Stimulated activated CD4-positive, alpha-beta T cell treated with anti-CD3 and anti-CD28 coated beads, Interleukin-1b, Interleukin-23, amount 100 ng/mL, for 4 hours (primary cell): ENCODE measurements around the gene CHST11.
"Not testable (repeated sequence)": the region's sequence is repeated elsewhere in the genome, so short reads cannot be mapped to it uniquely, and the experiment has no call there.

Experiments used
- DNase-seq, 2 donors: peaks; one replicate each; pipeline ENCODE4 v3.0.0-alpha.2; 2020; ENCODE audit warnings: low read depth in 2 of 2

The CHST11 gene

DNA sequence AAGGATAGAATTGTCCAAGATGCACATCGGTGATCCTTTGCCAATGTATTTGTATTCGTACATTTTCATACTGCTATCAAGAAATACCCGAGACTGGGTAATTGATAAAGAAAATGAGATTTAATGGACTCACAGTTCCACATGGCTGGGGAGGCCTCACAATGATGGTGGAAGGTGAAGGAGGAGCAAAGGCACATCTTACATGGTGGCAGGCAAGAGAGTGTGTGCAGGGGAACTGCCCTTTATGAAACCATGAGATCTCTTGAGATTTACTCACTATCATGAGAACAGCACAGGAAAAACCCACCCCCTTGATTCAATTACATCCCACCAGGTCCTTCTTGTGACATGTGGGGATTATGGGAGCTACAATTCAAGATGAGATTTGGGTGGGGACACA is 107.9 kb downstream of the CHST11 start:
- not testable (repeated sequence) for DNase-seq

DNA sequence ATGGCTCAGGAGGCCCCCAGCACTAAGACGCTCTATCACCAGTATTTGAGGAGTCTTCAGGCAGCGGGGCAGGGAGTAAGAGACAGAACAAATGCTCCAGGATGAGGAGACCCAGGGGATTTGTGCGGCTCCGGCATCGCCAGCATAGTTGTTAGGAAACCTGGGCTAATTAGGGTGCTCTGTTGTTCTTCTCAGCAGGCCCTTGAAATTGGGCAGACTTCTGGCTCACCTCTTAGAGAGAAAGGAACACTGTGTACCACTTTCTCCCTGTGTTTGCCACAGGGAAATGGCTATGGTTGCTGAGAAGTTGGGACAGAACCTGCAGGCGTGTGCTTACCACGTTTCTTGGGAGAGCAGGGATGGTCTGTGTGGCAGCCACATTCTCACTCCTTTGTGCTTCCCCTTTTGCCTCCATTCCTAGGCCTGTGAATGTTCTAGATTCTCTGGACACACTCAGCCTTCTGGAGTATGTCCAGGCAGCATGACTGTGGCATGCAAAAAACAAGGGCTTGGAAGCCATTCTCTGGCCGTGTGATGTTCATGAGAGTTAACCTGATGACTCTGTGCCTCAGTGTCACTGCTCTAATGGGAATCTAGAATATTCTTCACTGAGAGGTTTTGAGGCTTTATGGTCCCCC is 109.0 kb downstream of the CHST11 start:
- DNase-seq, result no peak

DNA sequence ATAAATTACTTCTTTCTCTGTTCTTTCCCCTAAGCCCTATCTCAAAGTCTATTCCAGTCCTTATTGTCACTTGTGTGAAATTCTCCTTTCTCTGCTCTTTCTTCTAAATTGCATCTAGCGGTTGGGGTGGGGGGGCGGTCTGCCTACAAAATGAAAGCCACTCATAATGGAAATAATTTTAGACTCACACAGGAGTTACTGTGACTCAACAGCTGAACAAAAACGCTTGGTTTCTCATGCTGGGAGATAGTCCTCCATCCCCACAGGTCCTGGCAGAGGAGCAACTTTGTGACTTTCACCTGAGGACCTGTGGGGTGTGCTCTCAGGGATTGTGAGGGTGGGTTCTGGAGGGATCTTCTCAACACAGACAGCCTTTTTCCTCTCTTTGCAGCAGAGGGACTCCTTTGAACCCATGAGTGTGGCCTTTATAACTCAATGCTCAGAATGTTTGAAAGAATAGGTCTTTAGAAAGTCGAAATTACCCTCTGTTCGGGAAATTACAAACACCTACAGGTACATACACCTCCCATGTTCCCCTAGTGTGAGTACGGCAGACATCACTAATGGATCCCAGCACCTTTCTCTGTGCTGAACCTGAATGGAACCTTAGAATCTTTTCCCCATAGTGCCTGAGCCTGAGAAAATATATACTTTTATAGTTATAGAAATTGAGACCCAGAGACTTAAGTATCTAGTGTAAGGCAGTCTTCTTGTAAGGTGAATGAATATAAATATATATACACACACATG is 109.7 kb downstream of the CHST11 start:
- DNase-seq, result peak; percentile 19 to 32

DNA sequence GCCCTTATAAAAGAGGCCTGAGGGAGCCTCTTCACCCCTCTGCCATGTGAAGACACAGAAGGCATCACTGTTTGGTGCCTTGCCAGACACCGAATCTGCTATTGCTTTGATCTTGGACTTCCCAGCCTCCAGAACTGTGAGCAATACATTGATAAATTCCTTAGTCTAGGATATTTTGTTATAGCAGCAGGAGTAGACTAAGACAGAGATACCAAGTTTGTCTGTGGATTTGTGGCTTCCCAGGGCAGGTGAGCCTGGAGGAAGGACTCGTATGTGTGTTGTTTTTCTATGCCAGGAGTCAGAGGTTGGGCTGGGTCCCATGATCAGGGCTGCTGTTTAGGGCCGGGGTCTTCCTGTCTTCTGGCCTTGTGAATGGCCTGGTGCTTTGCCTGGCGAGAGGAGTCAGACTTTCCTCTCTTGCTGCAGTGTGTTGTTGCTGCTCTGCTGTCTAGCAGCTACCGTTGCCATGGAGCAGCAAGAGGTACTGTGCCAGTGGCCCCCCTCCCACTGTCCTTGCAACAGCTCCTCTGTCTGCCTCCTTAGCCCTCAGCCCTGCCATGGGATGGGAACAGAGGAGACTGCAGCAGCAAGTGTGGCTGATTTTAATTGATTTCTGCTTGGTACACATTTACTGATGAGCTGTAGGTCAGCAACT is 111.2 kb downstream of the CHST11 start:
- no peak for DNase-seq

DNA sequence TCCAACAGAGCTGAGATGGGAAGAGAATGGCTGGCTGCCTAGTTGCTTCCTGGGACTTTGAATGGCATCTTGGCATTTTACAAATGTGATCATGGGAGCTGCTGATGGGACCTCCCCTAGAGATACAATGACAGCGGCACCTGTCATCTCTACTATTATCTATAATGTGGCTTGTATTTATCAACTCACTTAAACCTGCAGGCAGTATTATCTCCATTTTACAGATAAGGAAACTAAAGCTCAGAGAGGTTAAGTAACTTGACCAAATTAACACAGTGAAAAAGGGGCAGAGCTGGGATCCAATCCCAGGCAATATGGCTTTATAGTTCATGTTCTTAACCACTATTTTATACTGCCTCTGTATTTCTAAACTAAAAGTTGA is 111.7 kb downstream of the CHST11 start:
- DNase-seq, result no peak

DNA sequence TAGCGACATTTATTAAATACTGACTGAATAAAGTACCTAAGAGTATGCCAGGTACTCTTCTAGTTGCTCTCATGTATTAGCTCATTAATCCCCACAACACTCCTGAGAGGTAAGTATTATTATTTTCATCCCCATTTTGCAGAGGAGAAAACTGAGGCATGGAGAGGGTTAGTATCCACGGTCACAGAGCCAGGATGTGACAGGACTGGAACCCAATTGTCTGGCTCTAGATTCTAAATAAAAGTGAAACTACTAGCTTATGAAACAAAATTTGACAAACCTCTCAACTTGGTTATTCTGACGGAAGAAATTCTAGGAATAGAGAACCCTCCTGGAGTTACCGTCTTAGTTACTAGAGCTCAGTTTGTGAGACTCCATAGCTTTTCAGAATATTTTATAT is 112.2 kb downstream of the CHST11 start:
- no peak for DNase-seq

DNA sequence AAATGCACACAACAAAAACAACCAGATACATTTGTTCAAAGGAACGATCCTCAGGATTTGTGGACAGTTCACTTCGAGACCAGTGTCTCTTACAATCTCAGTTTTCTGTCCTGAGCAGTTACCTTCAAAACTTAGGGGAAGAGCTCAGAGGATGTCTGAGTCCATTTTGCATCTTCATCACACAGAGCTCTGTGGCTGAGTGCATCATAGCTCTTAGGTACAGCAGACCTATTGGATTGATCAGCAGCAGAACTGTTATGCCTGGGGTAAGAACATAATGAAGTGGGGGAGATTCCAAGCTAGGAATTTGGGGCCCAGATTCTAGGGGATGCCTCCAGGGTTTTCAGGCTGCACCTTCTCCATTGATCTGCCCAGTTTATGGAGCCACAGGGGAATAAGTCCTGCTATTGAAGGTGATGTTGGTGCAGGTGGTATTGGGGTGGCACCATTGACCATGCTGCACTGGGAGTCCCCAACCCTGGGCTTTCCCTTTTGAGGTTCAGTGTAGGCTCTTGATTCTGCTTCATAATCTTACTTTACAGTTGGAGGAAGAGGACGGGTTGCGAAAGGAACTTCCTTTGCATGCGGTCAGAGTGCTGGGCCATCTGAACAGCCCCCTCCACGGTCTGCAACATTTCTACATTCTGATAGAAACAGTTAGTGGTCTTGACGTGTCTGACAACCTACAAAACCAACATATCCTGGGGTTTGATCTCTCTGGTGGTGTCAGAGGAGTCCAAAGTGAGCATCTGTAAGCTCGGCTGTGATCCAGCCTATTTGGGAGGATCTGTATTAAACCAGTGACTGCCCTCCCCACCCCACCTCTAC is 112.8 kb downstream of the CHST11 start:
- DNase-seq, result no peak

DNA sequence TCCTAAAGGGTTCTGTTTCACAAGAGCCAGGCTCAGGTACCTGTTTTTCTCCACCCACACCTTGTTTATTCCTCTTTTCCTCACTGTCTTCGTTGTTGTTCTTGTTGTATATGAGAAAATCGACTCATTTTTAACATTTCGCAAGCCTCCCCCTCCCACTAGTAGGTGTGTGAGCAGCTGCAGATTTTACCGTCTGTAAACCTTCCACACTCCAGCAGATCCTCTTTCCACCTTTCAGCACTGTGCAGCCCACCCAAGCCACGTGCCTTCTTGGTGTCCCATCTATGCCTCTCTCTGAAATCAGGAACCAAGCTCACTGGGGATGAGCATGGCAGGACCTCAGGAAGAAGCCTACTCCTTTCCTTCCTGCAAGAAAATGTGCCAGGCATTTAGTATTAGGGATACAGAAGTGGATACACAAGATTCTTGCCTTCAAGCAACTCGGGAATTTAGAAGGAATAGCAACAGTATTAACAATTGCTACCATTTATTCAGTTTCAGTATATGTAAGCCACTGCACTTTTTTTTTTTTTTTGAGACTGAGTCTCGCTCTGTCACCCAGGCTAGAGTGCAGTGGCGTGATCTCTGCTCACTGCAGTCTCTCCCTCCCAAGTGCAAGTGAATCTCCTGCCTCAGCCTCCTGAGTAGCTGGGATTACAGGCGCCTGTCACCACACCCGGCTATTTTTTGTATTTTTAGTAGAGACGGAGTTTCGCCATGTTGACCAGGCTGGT is 113.6 kb downstream of the CHST11 start:
- DNase-seq, result no peak

DNA sequence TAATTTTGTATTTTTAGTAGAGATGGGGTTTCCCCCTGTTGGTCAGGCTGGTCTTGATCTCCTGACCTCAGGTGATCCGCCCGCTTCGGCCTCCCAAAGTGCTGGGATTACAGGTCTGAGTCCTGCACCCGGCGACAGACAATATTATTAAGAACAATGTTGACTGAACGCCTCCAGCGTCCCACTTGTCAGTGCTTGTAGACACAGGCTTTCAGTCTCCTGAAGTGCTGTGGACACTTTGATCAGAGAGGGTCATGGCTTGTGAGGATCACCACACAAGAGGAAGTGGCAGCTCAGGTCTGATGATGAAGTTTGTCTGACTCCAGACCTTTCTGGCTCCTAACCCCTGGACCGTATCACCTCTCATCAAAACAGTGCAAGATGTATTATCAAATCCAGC is 114.6 kb downstream of the CHST11 start:
- DNase-seq, result no peak

DNA sequence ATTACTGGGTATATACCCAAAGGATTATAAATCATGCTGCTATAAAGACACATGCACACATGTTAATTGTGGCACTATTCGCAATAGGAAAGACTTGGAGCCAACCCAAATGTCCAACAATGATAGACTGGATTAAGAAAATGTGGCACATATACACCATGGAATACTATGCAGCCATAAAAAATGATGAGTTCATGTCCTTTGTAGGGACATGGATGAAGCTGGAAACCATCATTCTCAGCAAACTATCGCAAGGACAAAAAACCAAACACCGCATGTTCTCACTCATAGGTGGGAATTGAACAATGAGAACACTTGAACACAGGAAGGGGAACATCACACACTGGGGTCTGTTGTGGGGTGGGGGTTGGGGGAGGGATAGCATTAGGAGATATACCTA is 117.6 kb downstream of the CHST11 start:
- not testable (repeated sequence) for DNase-seq

DNA sequence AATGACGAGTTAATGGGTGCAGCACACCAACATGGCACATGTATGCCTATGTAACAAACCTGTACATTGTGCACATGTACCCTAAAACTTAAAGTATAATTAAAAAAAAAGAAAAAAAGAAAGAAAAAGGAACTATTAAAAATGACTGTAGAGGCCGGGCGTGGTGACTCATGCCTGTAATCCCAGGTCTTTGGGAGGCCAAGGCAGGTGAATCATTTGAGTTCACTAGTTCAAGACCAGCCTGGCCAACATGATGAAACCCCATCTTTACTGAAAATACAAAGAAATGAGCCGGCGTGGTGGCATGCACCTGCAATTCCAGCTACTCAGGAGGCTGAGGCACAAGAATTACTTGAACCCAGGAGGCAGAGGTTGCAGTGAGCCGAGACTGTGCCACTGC is 118.0 kb downstream of the CHST11 start:
- not testable (repeated sequence) for DNase-seq

DNA sequence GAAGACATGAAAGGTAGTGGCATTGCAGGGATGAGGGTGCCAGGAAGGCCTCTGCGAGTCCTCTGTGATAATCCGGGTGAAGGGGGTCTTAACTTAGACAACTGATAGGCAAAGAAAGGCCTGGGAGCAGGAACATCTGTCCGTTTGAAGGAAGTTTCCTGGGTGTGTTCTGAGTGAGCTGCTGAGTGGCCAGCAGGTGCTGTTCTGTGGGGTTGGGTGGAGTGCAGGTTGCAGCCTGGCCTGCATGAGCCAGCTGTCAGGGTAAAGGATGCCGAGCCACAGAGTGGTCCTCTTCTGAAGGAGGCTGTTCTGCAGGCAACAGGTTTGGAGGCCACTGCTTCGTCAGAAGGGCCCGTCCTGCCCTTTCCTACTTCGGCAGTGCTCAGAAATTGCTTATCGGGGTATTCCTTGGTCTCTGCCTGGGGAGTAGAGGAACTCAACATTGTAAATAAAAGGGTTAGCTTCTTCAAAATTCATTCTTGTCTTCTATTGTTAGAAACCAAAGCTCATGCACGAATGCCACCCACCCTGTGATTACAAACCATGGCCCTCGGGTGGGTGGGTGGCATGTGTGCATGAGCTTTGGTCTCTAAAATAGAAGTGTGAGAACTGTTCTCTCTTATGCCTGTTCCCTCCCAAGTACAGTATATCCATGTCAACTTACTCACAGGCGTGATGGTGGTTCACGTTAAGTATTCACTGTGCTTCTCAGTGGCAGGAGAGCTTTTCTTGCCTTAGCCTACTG is 118.9 kb downstream of the CHST11 start:
- no peak for DNase-seq

DNA sequence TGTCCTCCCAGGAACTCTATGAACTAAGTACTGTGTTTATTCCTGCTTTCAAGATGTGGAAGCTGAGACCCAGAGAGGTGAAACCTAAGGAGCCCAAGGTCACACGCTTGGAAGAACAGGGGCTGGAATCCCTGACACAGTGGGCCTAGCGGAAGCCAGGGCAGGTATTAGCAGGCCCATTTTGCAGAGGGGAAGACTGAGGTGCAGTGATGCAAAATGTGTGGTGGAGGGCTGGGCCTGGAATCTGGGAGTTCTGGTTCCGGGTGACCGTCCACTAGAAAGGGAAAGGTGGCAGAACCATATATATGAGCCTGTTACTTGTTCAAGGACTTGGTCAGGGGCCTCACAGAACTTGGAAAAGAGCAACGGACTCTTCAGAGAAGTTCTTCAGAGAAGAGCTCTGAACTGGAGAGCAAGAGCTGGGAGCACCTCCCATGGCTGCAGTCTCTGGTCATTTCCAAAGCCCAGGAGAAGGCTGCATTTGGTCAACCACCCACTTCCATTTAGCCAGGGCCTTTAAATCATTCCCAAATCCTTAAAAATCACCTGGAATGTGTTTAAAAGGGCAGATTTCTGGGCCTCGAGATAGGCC is 119.5 kb downstream of the CHST11 start:
- DNase-seq, result no peak

DNA sequence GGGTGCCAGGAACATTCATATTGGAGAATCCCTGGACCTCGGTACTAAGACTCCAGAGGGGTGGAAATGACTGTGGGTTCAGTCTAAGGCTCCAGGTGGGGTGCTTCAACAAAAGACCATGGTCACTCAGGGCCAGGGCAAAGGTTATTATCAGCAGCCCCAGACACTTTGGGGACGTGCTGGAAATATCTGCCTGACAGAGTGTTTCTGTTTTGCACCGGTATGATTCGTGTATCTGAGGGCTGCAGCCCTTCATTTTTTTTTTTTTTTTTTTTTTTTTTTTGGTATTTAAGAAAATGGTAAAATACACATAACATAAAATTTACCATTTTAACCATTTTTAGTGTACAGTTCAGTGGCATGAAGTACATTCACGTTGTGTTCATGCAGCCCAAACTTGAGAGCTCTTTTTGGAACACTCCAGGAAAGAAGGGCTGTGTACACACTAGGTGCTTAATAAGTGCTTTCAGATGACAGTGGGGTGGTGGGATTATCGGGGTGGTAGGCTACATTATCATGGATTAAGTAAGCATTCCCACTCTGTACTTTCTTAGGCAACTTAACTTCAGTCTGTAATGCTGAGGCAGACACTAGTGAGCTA is 120.3 kb downstream of the CHST11 start:
- DNase-seq, result no peak

DNA sequence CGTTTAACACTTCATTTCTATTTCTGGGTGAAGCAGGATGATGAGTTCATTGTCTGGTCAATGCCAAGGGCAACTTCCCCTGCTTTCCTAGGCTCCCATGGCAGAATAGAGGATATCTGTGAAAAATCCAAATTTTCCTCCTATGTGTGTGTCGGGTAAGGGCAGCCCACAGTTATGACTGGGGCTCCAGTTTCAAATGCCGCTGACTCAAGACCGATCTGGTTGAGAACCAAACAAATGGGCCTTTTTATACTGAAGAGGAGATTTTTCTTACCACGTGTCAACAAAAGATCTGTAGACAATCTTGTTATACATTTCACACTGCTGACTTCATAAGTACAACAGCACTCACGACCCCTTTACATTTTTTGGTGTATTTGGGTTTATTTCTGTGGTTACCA is 120.8 kb downstream of the CHST11 start:
- DNase-seq, result no peak

DNA sequence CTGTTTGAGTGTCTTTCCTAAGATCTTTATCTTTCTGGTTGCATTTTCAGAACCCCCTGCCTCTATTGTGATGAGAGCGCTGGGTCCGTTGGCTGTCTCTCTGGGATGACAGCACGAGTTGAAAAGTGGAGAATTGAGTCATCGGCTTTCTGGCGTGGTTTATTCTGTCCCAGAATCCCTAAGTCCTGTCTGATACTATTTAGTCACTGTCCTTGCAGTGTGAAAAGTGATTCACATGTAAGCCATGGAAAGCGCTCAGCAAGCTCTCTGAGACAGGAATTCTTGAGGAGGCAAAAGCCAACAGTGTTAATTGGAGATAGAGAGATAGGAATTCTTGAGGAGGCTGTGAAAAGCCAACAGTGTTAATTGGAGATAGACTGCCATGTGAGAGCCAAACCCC is 121.7 kb downstream of the CHST11 start:
- no peak for DNase-seq

DNA sequence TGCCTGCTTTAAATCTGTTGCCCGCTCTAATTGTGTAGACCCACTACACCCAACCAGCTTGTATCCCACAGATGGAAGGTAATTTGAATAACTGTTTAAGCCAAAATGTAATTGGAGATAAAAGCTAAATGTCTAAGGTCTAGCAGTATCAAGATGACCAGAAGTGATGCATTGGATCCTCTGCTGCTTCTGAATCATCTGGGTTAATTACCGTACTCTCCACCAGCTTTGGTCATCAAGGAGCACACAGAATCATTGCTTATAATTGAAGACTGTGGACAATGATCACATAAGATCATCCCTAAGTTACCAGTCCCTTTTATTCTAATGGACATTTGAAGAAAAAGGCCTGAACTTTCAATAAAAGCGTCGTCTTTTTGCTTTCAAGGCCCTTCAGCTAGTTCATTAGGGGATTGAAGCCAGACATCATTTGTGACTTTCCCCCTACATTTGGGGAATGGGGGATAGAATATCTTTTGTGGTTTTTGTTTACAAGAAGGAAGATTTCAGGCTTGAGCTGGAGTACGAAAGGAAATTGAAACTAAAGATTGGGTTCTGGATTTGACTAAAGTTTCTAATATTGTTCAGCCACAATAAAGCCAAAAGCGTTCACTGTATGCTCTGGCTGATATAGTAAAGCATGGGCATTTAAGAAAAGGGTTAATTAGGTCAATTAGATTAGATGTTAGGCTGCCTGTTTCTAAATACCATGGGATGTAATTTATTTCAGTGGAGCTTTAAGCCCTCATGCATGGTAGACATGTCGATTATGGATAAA is 123.2 kb downstream of the CHST11 start:
- DNase-seq, result no peak

DNA sequence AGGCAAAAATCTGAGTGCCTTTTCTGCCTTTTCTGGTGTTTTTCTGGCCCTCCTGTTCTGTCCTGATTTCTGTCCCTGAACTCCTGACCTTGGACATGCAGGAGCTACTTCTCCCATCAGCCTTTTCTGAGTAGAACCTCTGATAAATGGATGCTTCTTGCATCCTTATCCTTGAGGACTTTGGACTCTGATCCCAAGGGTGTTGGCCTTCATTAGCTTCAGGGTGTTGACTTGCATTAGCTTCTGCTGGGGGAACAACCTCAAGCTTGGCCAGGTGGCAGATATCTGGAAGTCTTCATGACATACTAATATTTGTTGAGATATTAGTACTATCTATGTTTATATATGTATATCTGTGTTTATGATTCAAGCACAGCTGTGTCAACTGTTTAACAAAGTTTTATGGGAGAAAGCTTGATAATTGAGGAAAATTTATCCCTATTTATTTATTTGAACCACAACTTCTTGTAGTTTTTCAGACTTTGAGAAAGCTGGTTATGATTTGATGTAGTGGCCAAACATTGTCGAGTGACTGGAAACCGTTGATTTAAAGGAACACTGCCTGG is 124.3 kb downstream of the CHST11 start:
- DNase-seq, result no peak

DNA sequence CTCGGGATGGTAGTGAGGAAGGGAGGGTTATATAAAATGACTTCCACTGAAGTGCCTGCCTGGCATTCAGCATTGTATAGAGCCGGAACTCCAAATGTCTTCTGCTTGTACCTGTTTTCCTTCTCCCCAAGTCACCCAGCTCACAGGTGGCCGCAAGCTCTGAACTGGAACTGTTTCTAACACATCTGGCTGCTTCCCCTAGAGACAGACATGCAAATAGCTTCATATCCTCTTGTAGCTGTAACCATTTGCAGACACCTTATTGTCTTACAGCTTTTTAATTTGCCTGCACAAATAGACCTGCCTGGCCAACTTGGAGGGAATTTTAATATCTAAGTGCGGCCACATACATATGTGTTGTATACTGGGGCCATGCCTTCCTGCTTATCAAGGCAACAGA is 126.0 kb downstream of the CHST11 start:
- DNase-seq, result no peak
